GM11168 (cell line): Measurements from ENCODE around the gene POLDIP2.

ENCODE experiments used
- in situ Hi-C: fragments of 300-500 bp; cut with MboI; formaldehyde crosslinking; loops from one replicate; pipeline ENCODE4 v1.12.0; 2022; ENCODE audit warnings: low sequenced_read_pairs; ENCODE audit not compliant: unreplicated experiment

The POLDIP2 gene

GRCh38 chr17:28367641-28368305 lies 10.4 kb upstream of the POLDIP2 start:
- in situ Hi-C loops = no loop called here

- in situ Hi-C loops = no loop called here
Measured at GRCh38 chr17:28366605-28367004, 9.3 kb upstream of the POLDIP2 start.

GRCh38 chr17:28365487-28365886 lies 8.2 kb upstream of the POLDIP2 start:
- in situ Hi-C loops = no loop called here

GRCh38 chr17:28364665-28365363 lies 7.5 kb upstream of the POLDIP2 start, which contains the start of gene SEBOX:
Gene SEBOX, minus strand, starts transcription at chr17:28365199. Its CDS starts 48 bp downstream, at chr17:28365151.
- in situ Hi-C loops = no loop called here

GRCh38 chr17:28363776-28364650 lies 6.7 kb upstream of the POLDIP2 start:
- in situ Hi-C loops = no loop called here

- in situ Hi-C loops = no loop called here
Measured at GRCh38 chr17:28363186-28363585, 5.9 kb upstream of the POLDIP2 start.

- in situ Hi-C loops = no loop called here
Measured at GRCh38 chr17:28357901-28358197, 522 bp upstream of the POLDIP2 start.

- in situ Hi-C loops = no loop called here
Measured at GRCh38 chr17:28350271-28350670, 7.1 kb downstream of the POLDIP2 start.

GRCh38 chr17:28348979-28349378 lies 8.3 kb downstream of the POLDIP2 start:
- in situ Hi-C loops = no loop called here

GRCh38 chr17:28347261-28347891 lies 10.0 kb downstream of the POLDIP2 start:
- in situ Hi-C loops = no loop called here

- in situ Hi-C loops = no loop called here
Measured at GRCh38 chr17:28346746-28347246, 10.5 kb downstream of the POLDIP2 start.

- in situ Hi-C loops = no loop called here
Measured at GRCh38 chr17:28346199-28346580, 11.1 kb downstream of the POLDIP2 start.

- in situ Hi-C loops = no loop called here
Measured at GRCh38 chr17:28345419-28346198, 11.7 kb downstream of the POLDIP2 start.

- in situ Hi-C loops = no loop called here
Measured at GRCh38 chr17:28344435-28344901, 12.9 kb downstream of the POLDIP2 start.

- in situ Hi-C loops = no loop called here
Measured at GRCh38 chr17:28344011-28344410, 13.3 kb downstream of the POLDIP2 start.

GRCh38 chr17:28343491-28343932 lies 13.8 kb downstream of the POLDIP2 start:
- in situ Hi-C loops = no loop called here

- in situ Hi-C loops = no loop called here
Measured at GRCh38 chr17:28342313-28342712, 15.0 kb downstream of the POLDIP2 start.

GRCh38 chr17:28341516-28341915 lies 15.8 kb downstream of the POLDIP2 start:
- in situ Hi-C loops = no loop called here

- in situ Hi-C loops = no loop called here
Measured at GRCh38 chr17:28340374-28340773, 17.0 kb downstream of the POLDIP2 start.
